ENCODE results near the gene ZNF414.

The ZNF414 gene

GRCh38 chr19:8461891-8462290 is 52.1 kb downstream of the ZNF414 start:
- DNase-seq = no peak

- DNase-seq = no peak
These were observed 52.6 kb downstream of the ZNF414 start for GRCh38 chr19:8461376-8461775.

GRCh38 chr19:8460516-8461298 is 53.3 kb downstream of the ZNF414 start:
- DNase-seq = no peak

Measured in NCI-H146 (cell line).